GM21717 (cell line): Measurements from ENCODE around the gene NRARP.

Experiments used
- ATAC-seq: cut with Tn5 transposase; IDR thresholded peaks from one replicate; pipeline ENCODE4 v1.9.1; 2021; ENCODE audit warnings: mild to moderate bottlenecking, moderate library complexity; ENCODE audit not compliant: unreplicated experiment

Gene NRARP

DNA sequence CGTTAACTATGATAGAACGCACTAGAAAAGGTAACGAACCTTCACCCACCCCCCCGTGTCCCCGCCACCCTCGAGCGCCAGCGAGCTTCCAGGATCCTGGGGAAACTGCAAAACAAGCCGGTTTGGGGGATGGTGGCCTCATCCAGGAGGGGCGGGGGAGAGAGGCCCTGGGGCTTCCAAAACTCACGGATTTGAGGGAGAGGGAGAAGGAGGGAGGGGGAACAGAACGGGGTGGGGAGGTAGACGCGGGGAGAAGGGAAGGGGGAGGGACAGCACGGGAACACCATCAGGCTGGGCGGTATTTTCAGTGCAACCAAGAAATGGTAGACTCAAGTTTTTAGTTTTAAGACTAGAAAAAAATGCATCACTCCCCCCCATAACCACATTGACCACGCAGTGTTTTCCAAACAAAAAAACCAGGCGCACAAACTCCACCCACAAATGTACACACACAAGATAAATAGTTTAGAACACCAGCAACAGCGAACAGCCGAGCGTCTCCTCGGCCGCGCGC lies 1.4 kb downstream of the NRARP start:
- no peak for ATAC-seq

GRCh38 chr9:137299938-137300337 lies 2.1 kb downstream of the NRARP start:
- ATAC-seq: no peak

DNA sequence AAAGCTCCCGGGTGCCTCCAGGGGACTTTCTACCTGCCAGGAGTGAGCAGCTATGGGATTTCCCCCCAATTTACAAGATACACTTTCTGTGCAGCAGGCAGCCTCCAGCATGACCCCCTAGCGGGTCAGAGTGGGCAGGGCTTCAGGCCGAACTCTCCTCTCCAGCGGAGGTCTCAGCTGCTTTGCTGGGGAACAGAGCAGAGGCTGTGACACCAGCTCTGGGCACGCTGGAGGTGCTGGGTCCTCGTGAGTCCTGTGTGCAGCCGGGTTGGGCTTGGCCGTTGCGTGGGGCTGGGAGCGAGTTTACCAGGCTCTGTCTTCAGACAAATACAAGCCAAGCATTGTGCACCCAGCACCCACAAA lies 2.9 kb downstream of the NRARP start:
- no peak for ATAC-seq

DNA sequence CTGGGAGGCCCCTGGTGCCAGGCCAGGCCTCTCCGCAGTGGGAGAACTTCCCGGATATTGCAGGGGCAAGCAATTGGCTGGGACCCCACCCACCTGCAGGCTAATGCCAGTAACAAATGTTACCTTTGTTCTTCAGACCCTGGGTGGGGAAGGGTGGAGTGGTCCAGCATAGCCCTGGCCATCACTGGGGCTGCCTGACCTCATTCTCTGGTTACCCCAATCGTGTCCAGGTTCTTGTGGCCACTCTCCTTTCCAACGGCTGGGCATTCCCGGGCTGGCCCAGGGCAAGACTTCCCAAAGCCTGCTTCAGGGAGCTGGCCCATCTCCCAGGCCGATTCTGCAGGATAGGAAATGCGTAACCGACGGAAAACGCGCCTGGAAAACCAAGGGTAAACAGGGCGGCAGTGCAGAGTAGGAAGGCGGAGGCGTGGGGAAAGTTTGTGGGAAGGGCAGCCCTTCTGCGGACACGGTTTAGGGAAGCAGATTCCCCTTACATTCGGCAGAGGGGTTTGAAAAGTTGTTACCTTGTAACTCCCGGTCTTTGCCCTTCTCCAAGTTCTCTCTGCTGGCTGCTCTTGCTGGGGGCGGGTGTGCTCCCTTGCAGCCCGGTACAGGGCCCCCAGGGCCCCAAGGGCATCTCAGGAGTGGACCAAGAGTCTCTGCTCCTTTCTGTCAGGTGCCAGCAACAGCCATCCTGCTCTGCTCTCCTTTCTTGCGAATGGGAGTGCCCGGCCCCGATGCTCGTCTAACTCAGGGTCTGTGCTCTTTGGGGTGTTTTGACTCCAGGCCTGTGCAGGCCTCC lies 3.5 kb downstream of the NRARP start:
- ATAC-seq: no peak

DNA sequence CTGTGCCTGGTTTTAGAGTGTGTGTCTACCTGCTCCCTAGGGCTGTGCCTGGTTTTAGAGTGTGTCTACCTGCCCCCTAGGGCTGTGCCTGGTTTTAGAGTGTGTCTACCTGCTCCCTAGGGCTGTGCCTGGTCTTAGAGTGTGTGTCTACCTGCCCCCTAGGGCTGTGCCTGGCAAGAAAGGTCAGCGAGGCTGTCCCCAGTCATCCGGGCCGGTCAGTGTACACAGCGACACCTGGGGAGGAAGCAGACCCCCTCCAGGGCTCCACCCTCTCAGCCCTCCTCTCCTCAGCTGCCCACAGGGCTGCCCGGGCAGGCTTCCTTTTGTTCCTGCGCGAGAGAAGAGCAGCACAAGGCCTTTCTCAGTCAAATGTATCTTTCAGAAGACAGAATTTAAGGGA lies 4.1 kb downstream of the NRARP start:
- ATAC-seq: no peak

DNA sequence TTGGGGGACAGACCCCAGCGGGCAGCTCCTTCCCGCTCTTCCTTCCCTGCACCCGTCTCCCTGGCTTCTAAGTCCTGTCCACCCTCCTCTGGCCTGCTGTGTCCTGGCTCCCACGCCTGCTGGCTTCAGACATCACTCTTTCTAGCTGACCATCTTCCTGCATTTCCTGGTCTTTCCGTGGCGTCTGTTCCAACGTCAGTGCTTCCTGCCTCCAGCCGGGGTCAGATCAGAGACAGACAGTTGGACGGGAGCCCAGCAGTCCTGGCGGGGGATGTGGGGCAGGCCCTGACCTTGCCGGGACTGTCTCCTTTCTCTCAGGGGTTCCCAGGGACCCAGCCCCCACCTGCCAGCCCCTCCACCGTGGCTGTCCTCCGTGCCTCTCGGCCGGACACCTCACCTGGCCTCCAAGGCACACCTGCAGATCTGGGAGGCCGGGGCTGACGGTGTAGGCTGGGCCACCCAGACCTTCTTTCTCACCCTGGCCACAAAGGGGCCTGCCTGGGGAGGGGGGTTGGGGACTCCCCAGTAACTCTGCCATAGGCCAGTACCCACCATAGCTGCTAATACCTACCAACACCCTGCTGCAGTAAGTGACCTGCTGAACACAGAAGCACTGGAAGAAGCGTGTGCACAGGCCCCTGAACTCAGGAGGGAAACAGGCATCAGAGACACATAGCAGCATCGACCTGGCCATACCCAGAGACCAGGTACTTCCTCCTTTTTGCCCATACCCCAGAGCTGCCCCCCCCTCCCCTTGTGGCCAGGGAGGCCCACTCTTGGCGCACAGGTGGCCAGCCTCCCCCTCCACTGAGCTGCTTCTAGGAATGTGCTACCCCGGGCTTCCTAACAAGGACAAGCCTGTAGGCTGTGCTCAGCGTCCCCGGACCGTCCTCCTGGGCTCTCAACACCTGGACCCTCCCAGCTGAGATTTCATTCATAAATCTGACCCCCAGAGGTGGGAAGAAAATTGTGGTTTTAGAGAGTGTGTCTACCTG lies 5.1 kb downstream of the NRARP start:
- ATAC-seq: no peak

GRCh38 chr9:137295849-137296669 lies 6.0 kb downstream of the NRARP start:
- no peak for ATAC-seq

DNA sequence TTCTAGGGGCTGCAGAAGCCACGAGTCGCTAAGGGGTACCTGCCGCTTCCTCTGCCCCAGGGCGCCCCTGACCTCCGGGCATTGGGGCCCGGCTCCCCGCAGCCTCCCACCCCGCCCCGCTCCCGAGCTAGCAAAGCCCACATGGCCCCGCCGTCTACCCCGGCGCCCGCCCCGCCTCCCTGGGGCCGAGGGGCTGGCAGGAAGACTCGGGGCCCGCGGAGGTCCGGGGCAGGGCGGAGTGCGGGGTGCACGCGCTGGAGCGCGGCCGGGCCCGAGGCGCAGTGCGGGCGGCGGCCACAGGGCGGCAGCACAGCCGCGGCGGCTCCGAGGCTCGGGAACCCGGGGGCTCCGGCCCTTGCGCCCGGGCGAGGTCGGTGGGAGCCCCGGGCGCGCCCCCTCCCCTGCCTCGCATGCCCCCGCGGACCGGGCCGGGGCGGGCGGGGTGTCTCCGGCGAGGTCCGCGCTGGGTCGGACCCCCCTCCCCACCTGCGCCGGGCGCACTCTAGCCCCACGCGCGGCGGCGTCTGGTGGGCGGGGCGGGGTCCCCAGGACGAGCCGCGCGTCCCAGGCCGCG lies 6.7 kb downstream of the NRARP start:
- no peak for ATAC-seq

DNA sequence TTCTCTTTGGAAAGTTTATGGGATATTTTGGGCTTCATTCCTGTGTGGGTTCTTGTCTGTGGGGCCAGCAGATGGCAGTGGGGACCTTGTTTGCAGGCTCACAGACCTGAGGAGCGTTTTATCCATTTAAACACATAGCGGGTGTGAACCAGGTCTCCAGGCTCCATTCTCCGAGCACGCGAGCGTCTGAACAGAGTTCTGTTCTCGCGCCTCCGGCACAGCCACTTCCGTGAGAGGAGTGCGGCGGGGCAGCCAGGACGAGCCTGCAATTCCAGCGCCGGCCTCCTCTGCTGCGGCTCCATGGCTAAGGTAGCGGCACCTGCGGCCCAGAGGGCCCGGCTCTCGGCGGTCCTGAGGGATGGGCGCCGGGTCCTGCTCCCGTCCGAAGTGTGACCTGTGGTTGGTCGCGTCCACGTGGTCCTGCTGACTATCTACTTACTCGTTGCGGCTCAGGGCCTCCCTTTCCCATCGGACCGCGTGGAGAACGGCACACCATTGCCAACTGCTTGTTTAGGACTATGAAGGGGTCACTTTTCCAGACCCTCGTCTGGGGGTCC lies 7.3 kb downstream of the NRARP start:
- no peak for ATAC-seq

- ATAC-seq: no peak
Measured at GRCh38 chr9:137294091-137294680, 7.9 kb downstream of the NRARP start.

GRCh38 chr9:137293482-137294090 lies 8.5 kb downstream of the NRARP start:
- ATAC-seq: no peak

- ATAC-seq: no peak
Measured at GRCh38 chr9:137293094-137293481, 9.0 kb downstream of the NRARP start.

DNA sequence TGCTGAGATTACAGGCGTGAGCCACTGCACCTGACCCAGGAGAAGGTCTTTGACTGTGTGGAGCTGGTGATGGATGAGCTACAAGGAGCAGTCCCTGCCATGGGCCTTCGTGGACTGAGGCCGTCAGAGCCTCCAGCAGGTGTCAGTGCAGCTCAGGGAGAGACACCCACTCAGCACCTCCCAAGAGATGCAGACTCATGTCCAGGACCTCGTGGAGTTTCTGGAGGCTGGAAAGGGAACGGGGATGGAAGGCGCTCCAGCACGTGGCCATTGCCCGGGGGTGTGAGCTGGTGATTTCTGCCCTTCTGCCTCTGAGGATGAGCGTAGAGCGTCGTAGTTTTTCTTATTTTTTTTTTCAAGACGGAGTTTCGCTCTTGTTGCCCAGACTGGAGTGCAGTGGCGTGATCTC lies 15.1 kb downstream of the NRARP start:
- no peak for ATAC-seq

DNA sequence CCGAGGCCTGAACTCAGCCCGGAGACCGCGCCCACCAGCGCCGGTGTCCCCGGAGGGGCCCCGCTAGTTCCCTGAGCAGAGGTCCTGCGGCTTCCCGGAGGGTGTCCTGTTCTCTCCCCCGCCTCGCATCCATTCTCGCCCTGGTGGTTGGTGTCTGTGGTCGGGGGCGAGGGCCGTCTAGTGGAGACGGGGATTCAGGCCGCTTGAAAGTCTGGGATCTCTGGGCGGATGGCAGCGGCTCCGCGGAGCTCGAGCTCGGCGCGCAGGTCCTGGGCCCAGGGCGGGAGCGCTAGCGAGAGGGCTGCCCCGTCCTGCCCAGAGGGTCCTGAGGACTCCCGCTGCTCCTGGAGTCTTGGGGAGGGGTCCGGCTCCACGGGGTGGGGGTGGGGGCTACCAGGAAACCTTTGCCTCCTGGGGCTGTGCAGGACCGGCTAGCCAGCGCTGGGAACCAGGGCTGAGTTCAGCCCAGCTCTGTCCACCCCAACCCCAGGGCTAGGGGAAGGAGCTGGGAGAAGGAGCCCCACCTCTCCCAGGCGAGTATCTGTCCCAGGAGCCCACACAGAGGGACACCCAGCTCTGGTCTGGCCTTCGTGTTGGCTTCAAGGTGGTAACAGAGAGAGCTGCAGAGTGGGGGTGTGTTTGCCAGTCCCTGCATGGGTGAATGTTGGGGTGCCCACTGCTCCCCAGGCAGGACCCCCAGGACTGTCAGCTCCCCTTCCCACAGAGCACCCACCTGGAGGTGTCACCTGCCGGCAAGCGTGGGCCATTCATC lies 20.5 kb downstream of the NRARP start:
- no peak for ATAC-seq

DNA sequence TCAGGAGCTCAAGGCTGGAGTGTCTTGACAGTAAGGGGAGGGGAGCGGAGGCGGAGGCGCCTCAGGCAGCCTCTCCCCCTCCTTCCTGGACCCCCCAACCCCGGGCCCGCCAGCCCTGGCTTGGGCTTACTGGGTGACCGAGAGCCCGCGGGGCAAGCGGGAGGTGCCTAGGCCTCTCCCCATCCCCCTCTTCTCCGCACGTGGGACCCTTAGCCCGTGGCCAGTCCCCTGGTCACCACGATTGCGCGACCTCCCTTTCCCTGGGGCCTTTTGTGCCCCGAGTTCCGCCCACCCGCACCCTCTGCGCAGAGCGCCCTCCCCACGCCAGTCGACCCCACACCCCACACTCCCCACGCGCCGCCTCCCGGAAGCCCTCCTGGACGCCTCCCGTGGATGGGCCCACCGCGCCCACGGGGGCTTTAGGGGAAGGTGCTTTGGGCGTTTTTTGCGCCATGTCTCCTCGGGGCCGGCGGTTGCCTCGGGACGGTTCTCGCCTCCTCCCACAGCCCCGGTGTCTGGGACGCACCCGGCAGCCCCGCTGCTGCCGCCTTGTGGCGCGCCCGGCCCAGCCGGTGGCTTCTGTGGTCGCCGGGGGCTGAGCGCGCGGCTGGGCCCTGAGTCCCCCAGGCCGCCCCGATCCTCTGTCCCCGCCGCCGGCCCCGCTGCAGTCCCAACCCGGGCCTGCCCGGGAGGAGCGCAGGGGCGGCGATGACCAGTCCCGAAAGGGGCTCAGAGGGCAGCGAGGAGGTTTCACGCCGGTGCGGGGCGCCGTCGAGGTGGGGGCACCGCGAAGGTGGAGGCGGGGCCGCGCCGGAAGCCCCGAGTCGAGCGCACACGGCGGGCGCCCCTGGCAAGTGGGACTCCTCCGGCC lies 21.4 kb downstream of the NRARP start:
- ATAC-seq: no peak

GRCh38 chr9:137279741-137280473 lies 22.2 kb downstream of the NRARP start:
- no peak for ATAC-seq
